Hepatic stellate cell (primary cell): Measurements from ENCODE around the gene CCDC158.
"Not testable (repeated sequence)": the region's sequence is repeated elsewhere in the genome, so short reads cannot be mapped to it uniquely, and the experiment has no call there.

Source experiments
- DNase-seq: peaks from one replicate; pipeline ENCODE4 v3.0.0; 2011; ENCODE audit warnings: low spot score

CCDC158 gene

GRCh38 chr4:76373919-76374552 lies 46.9 kb downstream of the CCDC158 start:
- DNase-seq, result no peak

- DNase-seq, result no peak
Observed at GRCh38 chr4:76366737-76367136, 54.2 kb downstream of the CCDC158 start.

- DNase-seq, result no peak
Observed at GRCh38 chr4:76365636-76366035, 55.3 kb downstream of the CCDC158 start.

- DNase-seq, result no peak
Observed at GRCh38 chr4:76364763-76365162, 56.2 kb downstream of the CCDC158 start.

- peak; percentile 12 for DNase-seq
Observed at GRCh38 chr4:76363556-76364290, 57.2 kb downstream of the CCDC158 start.

- DNase-seq, result no peak
Observed at GRCh38 chr4:76361689-76362412, 59.1 kb downstream of the CCDC158 start.

GRCh38 chr4:76359881-76360466 lies 61.0 kb downstream of the CCDC158 start:
- not testable (repeated sequence) for DNase-seq

- no peak for DNase-seq
Observed at GRCh38 chr4:76357981-76358380, 63.0 kb downstream of the CCDC158 start.

GRCh38 chr4:76354517-76355473 lies 66.1 kb downstream of the CCDC158 start:
- no peak for DNase-seq

- no peak for DNase-seq
Observed at GRCh38 chr4:76342803-76343202, 78.1 kb downstream of the CCDC158 start.

- DNase-seq, result no peak
Observed at GRCh38 chr4:76342191-76342590, 78.8 kb downstream of the CCDC158 start.

- peak; percentile 53 for DNase-seq
Observed at GRCh38 chr4:76341063-76341462, 79.9 kb downstream of the CCDC158 start.

GRCh38 chr4:76339364-76339763 lies 81.6 kb downstream of the CCDC158 start:
- DNase-seq, result no peak

- no peak for DNase-seq
Observed at GRCh38 chr4:76334885-76335284, 86.1 kb downstream of the CCDC158 start.

- no peak for DNase-seq
Observed at GRCh38 chr4:76326515-76326914, 94.4 kb downstream of the CCDC158 start.

GRCh38 chr4:76325072-76325471 lies 95.9 kb downstream of the CCDC158 start:
- no peak for DNase-seq

GRCh38 chr4:76322236-76322635 lies 98.7 kb downstream of the CCDC158 start:
- no peak for DNase-seq

- no peak for DNase-seq
Observed at GRCh38 chr4:76316131-76316530, 104.8 kb downstream of the CCDC158 start.

- DNase-seq, result no peak
Observed at GRCh38 chr4:76315267-76315918, 105.5 kb downstream of the CCDC158 start.

GRCh38 chr4:76313547-76313946 lies 107.4 kb downstream of the CCDC158 start:
- no peak for DNase-seq

- DNase-seq, result no peak
Observed at GRCh38 chr4:76312457-76312856, 108.5 kb downstream of the CCDC158 start.
